Stimulated activated CD8-positive, alpha-beta memory T cell treated with anti-CD3 and anti-CD28 coated beads, Interleukin-2, amount 100 ng/mL, for 1 hour (primary cell): Measurements from ENCODE around the gene HNRNPR.

ENCODE experiments used
- DNase-seq, 2 donors: peaks; one replicate each; pipeline ENCODE4 v3.0.0-alpha.2; 2020; ENCODE audit warnings: low read depth in 2 of 2

The HNRNPR gene

DNA sequence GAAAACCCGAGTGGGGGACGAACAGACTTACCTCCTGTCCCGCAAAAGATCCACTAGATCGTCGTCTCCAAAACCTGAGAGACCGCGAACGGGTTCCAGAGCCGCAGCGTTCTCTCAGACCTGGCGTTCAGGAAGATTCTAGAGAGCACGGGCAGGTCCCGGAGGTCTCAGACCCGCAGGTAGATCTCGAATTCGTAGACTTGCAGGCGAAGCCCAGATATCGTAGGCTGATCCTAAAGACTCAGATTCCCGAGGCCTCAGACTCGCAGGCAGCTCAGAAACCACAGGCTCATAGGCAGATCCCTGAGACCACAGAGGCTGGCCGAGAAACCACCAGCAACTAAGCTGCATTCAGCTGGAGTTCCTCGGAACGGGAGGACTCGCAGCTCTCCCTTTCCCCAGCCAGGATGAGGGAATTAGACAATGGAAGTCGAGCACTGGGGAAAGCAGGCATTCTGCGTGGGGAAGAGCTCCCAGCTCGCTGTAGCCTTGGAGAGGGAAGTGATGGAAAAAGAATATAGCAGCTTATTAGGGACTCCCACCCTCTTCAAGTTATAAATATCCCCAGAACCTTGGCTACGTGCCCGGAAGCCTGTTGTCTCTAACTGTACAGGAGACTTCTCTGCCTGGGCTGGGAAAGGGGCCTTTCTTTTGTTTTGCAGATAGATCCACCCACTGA lies 25.4 kb upstream of the HNRNPR start, which contains the start of gene ZNF436:
Gene ZNF436 (minus strand): TSS at position 502 of the 679 bp plus-strand sequence. CDS start 1,831 bp downstream, outside the sequence.
- peak in 1 of 2 donors; percentile 19 for DNase-seq

- peak; percentile 64 to 81 for DNase-seq
Measured at GRCh38 chr1:23368562-23369334, 24.7 kb upstream of the HNRNPR start.

DNA sequence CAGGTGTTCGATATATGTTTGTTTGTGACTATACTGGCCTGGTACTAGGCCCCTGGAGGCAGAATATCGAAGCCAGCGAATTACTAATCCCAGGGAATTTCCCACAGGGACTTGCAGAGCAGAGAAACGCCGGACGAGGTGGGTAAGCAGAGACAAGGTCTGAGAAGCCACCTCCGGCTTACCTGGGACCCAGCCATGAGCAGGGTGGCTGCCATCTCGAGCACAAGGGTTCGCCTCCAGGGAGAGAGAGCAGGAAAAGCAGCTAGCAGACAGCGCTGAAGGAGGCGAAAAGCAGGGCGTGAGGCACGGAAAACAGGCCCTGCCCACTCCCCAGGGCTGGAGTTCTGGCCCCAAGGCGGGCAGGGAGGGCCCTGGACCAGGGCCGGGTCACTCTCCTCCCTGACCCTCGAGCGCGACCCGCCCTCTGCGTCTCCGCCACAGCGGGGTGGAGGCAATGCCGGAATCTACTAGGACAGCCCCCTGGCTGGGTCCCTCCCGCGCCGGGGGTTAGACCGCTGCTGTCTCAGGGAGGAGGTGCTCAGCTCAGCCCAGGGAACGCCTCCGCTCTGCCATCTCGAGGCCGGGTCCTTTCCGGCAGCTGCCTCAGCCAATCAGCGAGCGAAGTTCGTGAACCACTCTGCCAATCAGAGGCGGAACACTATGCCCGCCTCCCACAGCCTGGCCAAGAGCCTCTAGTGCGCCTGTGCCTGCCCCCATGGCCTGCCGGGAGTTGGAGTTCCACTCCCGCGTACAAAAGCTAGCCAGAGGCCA lies 23.9 kb upstream of the HNRNPR start:
- DNase-seq, result peak; percentile 95

GRCh38 chr1:23367451-23367790 lies 23.3 kb upstream of the HNRNPR start:
- DNase-seq, result no peak

DNA sequence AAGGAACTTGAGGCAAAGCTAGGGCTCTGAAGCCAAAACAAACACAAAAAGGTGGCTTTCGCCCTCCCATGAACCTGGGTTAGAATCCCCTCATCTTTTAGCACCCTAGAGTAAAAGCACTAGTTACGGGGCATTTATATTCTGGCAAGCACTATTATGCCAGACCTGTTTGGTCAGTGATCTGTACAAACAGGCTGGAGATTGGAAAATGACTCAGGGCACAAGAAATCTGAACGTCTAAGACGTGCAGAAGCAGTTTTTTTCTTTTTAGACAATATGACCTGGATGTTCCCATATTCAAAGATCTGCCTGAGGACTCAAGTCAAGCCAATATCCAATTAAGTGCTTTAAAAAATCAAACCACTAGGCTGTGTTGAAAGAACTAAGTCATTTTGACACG lies 22.5 kb upstream of the HNRNPR start:
- DNase-seq, result no peak

DNA sequence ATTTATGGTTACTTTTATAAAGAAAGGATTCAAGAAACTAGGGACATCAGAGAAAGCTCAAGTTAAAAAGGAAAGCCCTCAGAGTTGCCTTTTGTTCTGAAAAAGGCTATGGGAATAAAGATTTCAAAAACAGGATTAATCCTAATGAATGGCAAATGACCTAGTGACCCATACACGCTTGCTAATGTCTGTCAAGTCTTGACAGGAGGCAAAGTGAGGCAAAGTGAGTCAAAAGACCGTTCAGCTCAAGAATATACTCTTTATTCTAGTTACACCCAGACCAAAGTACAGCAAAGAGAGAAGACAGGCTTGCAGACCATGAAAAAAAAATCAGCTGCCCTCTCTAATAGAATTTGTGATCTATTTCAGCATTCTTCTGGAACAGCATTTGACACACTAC lies 22.1 kb upstream of the HNRNPR start:
- DNase-seq, result no peak

- no peak for DNase-seq
Measured at GRCh38 chr1:23362218-23362713, 18.2 kb upstream of the HNRNPR start.

- DNase-seq, result no peak
Measured at GRCh38 chr1:23358310-23358875, 14.3 kb upstream of the HNRNPR start.

DNA sequence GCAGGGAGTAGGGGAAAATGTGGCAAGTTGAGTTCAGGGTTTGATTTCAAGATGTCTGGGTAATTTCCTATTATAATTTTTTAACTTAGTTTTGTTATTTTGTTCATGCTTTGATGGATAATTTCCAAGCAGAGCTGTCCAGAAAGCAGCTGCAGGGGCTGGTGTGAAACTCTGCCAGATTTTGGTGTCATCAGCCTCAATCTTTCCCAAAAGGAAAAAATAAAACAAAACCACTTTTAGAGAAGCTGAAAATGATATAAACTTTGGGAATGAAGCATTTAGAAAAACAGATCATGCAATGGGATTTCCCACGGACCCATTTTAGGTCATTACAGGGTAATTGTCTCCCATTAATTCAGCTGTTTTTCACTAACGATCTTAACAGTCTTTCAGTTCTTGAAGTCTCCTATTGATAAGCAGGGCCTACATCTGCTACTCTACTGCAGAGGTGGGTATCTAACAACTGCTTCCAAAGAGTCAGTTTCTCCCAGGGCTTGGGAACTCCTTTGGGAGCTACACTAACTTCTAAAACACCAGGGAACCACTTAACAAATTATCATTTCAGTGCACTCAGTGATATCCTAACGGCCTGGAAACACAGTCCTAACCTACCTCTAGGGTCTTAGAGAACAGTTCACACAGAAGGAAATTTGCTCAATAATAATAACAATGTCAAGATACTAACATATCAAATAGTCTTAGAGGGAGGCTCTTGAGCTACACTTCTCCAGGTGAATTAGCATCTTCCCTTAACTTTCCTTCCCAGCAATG lies 13.2 kb upstream of the HNRNPR start:
- no peak for DNase-seq

DNA sequence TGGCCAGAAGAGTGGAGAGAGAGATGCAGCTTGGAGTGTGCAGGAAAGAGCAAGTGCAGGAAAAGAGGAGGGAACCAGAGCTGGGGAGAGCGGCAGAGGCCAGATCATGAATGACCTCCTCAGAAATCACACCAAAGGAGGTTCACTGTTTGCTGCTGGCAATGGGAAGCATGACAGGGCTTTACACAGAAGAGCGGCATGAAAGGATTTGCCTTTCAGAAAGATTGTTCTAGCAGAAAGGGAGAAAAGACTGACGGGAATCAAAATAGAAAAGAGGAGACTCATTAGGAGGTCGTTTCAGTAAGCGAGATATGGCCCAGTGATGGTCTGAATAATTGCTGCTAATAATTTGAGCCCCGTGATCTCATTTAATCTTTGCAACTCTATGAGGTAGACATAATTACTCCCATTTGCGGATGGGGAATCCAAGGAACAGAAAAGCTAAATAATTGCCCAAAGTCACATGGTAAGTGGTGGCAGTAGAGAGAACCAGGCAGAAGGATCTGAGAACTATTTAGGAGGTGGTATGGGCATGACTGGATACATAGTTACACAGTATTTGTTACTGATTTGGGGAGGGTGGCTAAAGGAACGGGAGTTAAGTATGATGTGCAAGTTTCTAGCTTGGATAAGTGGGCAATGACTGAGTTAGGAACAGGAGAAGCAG lies 12.5 kb upstream of the HNRNPR start:
- DNase-seq, result no peak

DNA sequence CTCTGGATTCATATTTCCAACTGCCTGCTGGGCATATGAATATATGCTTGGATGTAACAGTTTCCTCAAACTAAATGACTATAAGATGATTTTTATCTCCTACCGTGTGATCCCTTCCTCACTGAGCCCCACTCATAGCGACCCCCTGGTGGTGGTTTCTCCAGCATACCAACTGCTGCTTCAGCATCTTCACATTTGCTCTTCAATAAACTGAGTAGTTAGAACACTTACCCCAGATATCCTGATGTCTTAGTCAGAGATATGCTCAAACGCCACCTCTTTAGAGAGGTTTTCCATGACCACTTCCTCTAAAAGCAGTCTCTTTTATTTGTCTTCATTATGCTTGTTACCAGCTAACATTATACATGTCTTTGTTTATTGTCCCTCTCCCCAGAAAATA lies 10.2 kb upstream of the HNRNPR start:
- no peak for DNase-seq

DNA sequence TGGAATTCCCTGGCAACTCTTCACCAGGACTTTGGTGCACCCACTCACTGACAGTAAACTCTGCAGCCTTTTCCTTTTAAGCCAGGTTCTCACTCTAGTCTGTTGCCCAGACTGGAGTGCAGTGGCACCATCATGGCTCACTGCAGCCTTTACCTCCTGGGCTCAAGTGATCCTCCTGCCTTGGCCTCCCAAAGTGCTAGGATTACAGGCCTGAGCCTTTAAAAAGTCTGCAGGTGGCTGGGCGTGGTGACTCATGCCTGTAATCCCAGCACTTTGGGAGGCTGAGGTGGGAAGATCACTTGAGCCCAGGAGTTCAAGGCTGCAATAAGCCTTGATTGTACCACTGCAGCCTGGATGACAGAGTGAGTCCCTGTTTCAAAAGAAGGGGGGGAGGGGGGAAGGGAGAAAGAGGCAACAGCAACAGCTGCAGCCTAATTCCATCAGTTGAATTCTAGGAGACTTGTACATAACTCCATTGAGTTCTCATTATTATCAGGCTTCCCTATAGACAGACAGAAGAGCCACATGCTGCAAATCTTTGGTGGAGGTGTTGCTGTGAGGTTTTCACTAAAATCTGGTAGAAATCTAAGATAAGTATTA lies 8.1 kb upstream of the HNRNPR start:
- no peak for DNase-seq

DNA sequence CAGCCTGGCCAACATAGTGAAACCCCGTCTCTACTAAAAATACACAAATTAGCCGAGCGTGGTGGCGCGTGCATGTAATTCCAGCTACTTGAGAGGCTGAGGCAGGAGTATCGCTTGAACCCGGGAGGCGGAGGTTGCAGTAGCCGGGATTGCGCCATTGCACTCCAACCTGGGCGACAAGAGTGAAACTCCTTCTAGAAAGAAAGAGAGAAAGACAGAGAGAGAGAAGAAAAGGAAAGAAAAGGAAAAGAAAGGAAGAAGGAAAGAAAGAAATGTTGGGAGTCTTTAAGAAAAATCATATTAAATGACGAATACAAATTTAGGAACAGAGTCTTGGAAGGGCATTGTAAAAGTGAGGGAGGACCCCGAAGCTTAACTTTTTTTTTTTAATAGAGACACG lies 1.8 kb upstream of the HNRNPR start:
- DNase-seq, result no peak

- no peak for DNase-seq
Measured at GRCh38 chr1:23344987-23345472, 946 bp upstream of the HNRNPR start.

- no peak for DNase-seq
Measured at GRCh38 chr1:23343221-23344110, 618 bp downstream of the HNRNPR start.

DNA sequence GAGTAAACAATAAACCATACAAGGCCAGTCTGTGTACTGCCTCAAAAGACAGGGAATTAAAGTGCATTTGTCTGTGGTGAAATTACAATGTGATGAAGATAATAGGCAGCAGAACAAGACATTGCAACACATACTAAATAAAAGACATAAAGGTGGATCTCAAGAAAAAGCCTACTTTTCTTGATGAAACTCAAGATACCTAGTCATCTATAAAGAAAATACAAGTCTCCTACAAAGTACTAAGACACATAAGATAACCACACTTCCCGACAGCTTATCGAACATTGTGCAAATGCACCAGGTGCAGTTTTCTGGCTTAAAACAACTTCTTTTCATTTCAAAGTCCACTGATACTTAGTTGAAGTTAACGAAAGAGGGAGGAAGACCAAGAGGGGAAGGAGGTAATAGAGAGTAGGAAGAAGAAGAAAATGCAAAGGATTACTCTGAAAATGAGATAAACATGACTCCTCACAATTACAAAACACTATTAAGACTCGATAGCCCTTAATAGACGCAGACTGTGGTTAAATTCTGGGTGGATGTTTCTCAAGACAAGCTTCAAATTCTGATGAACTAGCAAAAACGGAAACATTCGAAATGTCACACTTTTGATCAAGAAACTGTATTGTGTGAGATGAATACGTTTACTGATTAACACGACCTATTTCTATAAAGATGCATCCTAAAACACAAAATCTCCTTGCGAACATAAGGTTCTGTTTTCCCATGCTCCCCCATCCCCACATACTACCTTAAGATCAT lies 2.0 kb downstream of the HNRNPR start:
- DNase-seq, result no peak

GRCh38 chr1:23339632-23340031 lies 4.5 kb downstream of the HNRNPR start:
- DNase-seq, result no peak

- no peak for DNase-seq
Measured at GRCh38 chr1:23337869-23338268, 6.2 kb downstream of the HNRNPR start.
